Suprapubic skin (tissue), 4 donors: Measurements from ENCODE around the gene SUN2. TPM values are rescaled to one million over a fixed set of nuclear protein-coding genes. Genes with fewer than 3 reads are reported as not detected.

Experiments
- DNase-seq, 2 donors: peaks; one replicate each; pipeline ENCODE4 v3.0.0-alpha.2; 2019; ENCODE audit warnings: low spot score in 2 of 2
- H3K27ac ChIP-seq: fragments of 200-600 bp; sonication (generic); one replicate; pipeline ENCODE4 v1.5.1; 2019
- H3K27me3 ChIP-seq: fragments of 200-600 bp; sonication (generic); one replicate; pipeline ENCODE4 v1.5.1; 2019
- H3K36me3 ChIP-seq: fragments of 200-600 bp; sonication (generic); one replicate; pipeline ENCODE4 v1.5.1; 2019
- H3K4me1 ChIP-seq: fragments of 200-600 bp; sonication (generic); one replicate; pipeline ENCODE4 v1.5.1; 2019
- H3K4me3 ChIP-seq: fragments of 200-600 bp; sonication (generic); one replicate; pipeline ENCODE4 v1.5.1; 2019; ENCODE audit warnings: mild to moderate bottlenecking
- H3K9me3 ChIP-seq: fragments of 200-600 bp; sonication (generic); one replicate; pipeline ENCODE4 v1.5.1; 2019
- EP300 ChIP-seq: sonication (generic); formaldehyde crosslinking; IDR thresholded peaks from one replicate; pipeline ENCODE4 v1.6.1; 2017; ENCODE audit warnings: antibody characterized with exemption
- POLR2A ChIP-seq, 2 donors: fragments of 450-650 bp; IDR thresholded peaks; one replicate each; pipeline ENCODE4 v1.6.1; 2017; ENCODE audit warnings: antibody characterized with exemption in 2 of 2, mild to moderate bottlenecking in 2 of 2, moderate library complexity in 2 of 2
- POLR2AphosphoS5 ChIP-seq, 3 donors: sonication (generic); formaldehyde crosslinking; IDR thresholded peaks; one replicate each; pipeline ENCODE4 v1.6.1; 2017; ENCODE audit warnings: antibody characterized with exemption in 3 of 3
- WGBS: methylation state at CpG from one replicate; pipeline ENCODE4 v1.1.5; 2018; 5-methylcytosine and 5-hydroxymethylcytosine counted together
- total RNA-seq, 4 donors: library from RNA; depleted of rRNA; stranded (reverse); fragments of >200 nt; gene quantifications; one replicate each; pipeline ENCODE4 v1.1.0, GENCODE V29; 2016
- TF ChIP-seq, protein P1 (sequence below), 2 donors: fragments of 200-600 bp in 1 of 2; fragments of 450-650 bp in 1 of 2; sonication (generic) in 1 of 2; IDR thresholded peaks; one replicate each; pipeline ENCODE4 v1.5.1; 2016 to 2019; ENCODE audit warnings: antibody characterized with exemption in 2 of 2, mild to moderate bottlenecking in 1 of 2, moderate library complexity in 1 of 2

Gene SUN2
- total RNA-seq, 4 donors from 2014 or later: 186 to 262 (median 232) TPM

DNA sequence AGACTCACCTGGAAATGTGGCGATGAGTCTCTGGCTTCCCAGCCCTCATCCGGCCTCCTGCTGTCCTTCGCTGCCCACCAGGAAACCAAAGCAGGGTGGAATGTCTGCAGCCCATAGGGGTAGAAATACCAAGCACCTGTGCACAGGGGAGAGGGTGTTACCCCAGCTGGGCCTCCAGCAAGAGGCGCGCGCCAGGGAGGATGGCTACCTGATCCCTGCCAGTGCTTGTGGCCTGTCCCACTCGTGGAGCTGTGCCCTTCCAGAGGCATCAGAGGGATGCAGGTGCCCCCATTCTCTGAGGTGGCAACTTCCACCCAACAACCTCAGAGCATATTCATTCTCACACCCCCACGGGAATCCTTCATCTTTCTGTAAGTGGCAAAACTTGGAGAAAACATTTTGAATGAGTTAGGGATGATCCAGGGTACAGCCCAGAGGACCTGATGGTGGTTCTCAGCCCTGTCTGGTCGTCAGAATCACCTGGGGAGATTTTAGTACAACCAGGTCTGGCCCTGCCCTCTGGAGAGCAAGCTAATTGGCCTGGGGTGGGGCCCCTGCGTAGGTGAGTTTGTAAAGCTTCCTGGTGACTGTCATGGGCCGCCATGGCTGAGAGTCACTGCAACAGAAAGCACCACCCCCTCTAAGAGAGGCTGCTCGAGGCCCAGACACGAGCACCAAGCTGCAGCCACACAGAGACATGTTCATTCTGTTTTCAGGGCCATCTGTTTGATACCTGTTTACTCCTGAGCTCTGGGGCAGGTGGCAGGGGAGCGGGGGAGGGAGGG is 9.9 kb downstream of the SUN2 start:
- H3K4me3 ChIP-seq: no peak overlapping the region
- no peaks in the 10 kb centered on the region for H3K27me3 ChIP-seq
- no peak overlapping the region for H3K27ac ChIP-seq
- peaks cover 19% of the 10 kb centered on the region for H3K4me1 ChIP-seq
- 90% methylated on average over 11 of the region's 14 CpGs for WGBS
- DNase-seq: no peak
- no peaks in the 10 kb centered on the region for H3K9me3 ChIP-seq
- H3K36me3 ChIP-seq: peaks cover 97% of the 10 kb centered on the region
- TF ChIP-seq POLR2AphosphoS5 (IDR thresholded peaks at IDR 0.05) (no peak), POLR2A (IDR thresholded peaks at IDR 0.05) (no peak), EP300 (no peak)
- TF ChIP-seq, protein P1, sequence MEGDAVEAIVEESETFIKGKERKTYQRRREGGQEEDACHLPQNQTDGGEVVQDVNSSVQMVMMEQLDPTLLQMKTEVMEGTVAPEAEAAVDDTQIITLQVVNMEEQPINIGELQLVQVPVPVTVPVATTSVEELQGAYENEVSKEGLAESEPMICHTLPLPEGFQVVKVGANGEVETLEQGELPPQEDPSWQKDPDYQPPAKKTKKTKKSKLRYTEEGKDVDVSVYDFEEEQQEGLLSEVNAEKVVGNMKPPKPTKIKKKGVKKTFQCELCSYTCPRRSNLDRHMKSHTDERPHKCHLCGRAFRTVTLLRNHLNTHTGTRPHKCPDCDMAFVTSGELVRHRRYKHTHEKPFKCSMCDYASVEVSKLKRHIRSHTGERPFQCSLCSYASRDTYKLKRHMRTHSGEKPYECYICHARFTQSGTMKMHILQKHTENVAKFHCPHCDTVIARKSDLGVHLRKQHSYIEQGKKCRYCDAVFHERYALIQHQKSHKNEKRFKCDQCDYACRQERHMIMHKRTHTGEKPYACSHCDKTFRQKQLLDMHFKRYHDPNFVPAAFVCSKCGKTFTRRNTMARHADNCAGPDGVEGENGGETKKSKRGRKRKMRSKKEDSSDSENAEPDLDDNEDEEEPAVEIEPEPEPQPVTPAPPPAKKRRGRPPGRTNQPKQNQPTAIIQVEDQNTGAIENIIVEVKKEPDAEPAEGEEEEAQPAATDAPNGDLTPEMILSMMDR (IDR thresholded peaks at IDR 0.05): no peak

DNA sequence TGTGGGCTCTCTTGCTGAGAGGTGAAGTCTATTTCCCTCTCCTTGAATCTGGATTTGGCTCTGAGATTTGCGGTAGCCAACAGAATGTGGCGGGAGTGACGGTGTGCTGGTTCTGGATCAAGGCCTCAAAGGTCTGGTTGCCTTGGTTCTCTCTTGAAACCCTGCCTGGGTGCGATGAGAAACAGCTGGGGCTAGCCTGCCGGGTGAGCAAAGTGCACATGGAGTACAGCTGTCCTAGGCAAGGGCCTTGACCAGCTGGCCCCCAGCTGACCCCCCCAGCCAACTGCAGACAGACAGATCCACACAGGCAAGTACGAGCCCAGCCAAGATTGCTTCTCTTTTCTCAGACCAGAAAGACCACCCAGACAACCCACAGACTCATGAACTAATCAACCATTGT is 10.8 kb downstream of the SUN2 start:
- WGBS: 67% methylated on average over 3 of the region's 6 CpGs
- Histone ChIP-seq H3K9me3 (no peaks in the 10 kb centered on the region), H3K4me3 (no peak overlapping the region), H3K36me3 (peaks cover 97% of the 10 kb centered on the region), H3K27me3 (no peaks in the 10 kb centered on the region), H3K4me1 (peaks cover 11% of the 10 kb centered on the region), H3K27ac (no peak overlapping the region)
- TF ChIP-seq, protein P1 (IDR thresholded peaks at IDR 0.05): no peak
- TF ChIP-seq POLR2AphosphoS5 (IDR thresholded peaks at IDR 0.05): no peak
- no peak for TF ChIP-seq POLR2A (IDR thresholded peaks at IDR 0.05)
- TF ChIP-seq EP300: no peak
- no peak for DNase-seq

DNA sequence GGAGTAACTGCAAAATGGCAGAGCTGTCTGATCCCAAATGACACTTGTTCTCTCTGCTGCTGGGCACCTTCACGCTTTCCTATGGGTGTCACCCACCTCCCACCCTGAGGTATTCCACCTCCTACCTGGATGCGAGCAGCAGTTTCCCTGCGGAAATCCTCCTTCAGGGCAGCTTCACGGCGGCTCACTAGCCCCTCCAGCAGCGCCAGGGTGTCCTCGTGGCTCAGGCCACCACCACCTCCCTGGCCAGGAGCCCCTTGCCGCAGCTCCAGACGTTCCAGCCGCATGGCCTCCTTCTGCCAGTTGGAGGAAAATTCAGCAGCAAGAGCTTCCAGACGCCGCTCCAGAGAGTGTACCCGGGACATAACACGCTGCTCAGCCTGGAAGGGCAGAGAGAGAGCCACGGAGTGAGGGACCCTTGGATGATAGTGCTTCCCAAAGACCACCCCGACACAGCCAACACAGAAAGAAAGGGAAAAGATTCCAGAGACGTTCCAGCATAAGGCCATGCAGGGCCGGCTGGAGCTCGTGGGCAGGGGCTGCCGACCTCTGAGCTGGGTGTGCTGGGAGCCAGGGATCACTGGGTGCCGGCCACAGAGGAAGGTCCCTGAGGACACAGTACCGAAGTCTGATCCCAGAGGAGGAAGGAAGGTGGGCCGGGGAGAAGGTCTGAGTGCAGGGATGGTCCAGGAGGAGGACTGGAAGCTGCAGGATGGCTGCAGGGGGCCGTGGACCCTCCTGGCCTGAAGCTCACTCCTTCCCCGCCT is 13.4 kb downstream of the SUN2 start:
- no peak for DNase-seq
- Histone ChIP-seq H3K4me1 (no peaks in the 10 kb centered on the region), H3K4me3 (no peak overlapping the region), H3K27ac (no peak overlapping the region), H3K36me3 (peaks cover 98% of the 10 kb centered on the region), H3K27me3 (no peaks in the 10 kb centered on the region), H3K9me3 (no peaks in the 10 kb centered on the region)
- WGBS: 93% methylated on average over 23 of the region's 25 CpGs
- TF ChIP-seq, protein P1 (IDR thresholded peaks at IDR 0.05): no peak
- no peak for TF ChIP-seq POLR2A (IDR thresholded peaks at IDR 0.05)
- TF ChIP-seq EP300: no peak
- TF ChIP-seq POLR2AphosphoS5 (IDR thresholded peaks at IDR 0.05): no peak

DNA sequence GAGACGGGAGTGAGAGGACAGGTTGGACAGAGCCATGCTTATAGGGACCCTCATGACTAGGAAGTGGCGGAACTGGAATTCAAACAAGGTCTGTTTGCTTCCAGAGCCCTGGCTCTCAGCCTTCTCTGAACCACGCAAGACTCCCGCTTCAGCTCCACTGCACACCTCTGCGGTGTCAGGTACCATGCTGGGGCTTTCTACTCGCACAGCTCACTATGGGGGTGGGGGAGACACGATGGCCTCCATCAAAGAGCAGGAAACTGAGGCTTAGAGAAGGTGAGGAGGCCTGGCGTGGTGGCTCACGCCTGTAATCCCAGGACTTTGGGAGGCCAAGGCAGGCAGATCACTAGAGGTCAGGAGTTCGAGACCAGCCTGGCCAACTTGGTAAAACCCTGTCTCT is 14.2 kb downstream of the SUN2 start:
- no peak overlapping the region for H3K27ac ChIP-seq

More for the DNA sequence above, 14.2 kb downstream of the SUN2 start:
- H3K27me3 ChIP-seq: no peaks in the 10 kb centered on the region
- TF ChIP-seq EP300: no peak
- TF ChIP-seq POLR2A (IDR thresholded peaks at IDR 0.05): no peak
- no peak for TF ChIP-seq POLR2AphosphoS5 (IDR thresholded peaks at IDR 0.05)
- TF ChIP-seq, protein P1 (IDR thresholded peaks at IDR 0.05): no peak
- H3K9me3 ChIP-seq: no peaks in the 10 kb centered on the region
- WGBS: 96% methylated on average over 10 of the region's 10 CpGs
- peaks cover 99% of the 10 kb centered on the region for H3K36me3 ChIP-seq
- DNase-seq: no peak
- no peaks in the 10 kb centered on the region for H3K4me1 ChIP-seq
- no peak overlapping the region for H3K4me3 ChIP-seq
